ENCODE measurements around the gene ITSN1. TPM values are rescaled to one million over a fixed set of nuclear protein-coding genes. Genes with fewer than 3 reads are reported as not detected.

ITSN1 gene
- total RNA-seq, 1 experiment from 2014 or later, result 50.3 TPM

DNA sequence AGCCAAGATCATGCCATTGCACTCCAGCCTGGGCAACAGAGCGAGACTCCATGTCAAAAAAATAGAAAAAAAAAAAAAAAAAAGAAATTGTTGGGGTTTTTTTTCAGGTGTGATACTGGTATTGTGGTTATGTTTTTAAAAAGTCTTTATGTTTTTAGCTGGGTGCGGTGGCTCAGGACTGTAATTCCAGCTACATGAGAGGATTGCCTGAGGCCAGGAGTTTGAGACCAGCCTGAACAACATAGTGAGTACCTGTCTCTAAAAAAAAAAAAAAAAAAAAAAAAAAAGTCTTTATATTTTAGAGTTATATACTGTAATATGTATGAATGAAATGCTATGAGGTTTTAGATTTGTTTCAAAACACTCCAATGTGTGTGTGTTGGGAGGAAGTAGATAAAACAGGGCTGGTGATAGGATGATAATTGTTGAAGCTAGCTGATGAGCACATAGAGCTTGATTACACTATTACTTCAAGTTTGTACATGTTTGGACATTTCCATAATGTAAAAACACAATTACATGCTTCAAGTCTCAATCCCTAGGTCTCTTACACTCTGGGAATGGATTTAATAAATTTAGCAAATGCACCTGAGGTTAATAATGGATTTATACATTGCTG is 303.5 kb downstream of the ITSN1 start:
- Histone ChIP-seq H3K9me3 (ENCODE audit: control insufficient read depth, insufficient read depth, low read depth, low read length) (peaks cover 3% of the 10 kb centered on the region; the same call in 1 of the 2 replicates), H3K36me3 (ENCODE audit: control insufficient read depth, insufficient read depth, low read length) (no peaks in the 10 kb centered on the region), H3K27ac (ENCODE audit: low read length) (peak overlapping the region; percentile 96), H3K27me3 (ENCODE audit: control insufficient read depth, insufficient read depth, low read length) (no peaks in the 10 kb centered on the region), H3K4me3 (ENCODE audit: low read depth in 2 of 2, low read length in 2 of 2) (no peak overlapping the region), H3K4me1 (ENCODE audit: control insufficient read depth, insufficient read depth, low read length) (peaks cover 20% of the 10 kb centered on the region)
- DNase-seq (ENCODE audit: low read depth, low spot score), result no peak
- intact Hi-C loops (cut with micrococcal nuclease; ENCODE audit: unreplicated experiment) (loop anchor here (10.0 kb wide), 1 partner anchor 129 kb away; the partner anchor contains the start of genes MRPS6 and SLC5A3), in situ Hi-C loops (cut with HindIII; ENCODE audit: low pct_unique_long_range_greater_than_20kb, low sequenced_read_pairs) (no loop called here)
- ATAC-seq, result no peak
- BruUV-seq (replicated peaks), result no TSS peak
- ChIA-PET CTCF (interaction anchor here (0.6 to 0.7 kb wide), 2 partner anchors 35 to 1344 kb away, joined by 6 to 10 read pairs; no protein-coding TSS in a partner anchor), POLR2A (interaction anchor here (0.7 kb wide), 1 partner anchor 71 kb away, joined by 5 read pairs; no protein-coding TSS in a partner anchor)
- TF ChIP-seq, protein P1, sequence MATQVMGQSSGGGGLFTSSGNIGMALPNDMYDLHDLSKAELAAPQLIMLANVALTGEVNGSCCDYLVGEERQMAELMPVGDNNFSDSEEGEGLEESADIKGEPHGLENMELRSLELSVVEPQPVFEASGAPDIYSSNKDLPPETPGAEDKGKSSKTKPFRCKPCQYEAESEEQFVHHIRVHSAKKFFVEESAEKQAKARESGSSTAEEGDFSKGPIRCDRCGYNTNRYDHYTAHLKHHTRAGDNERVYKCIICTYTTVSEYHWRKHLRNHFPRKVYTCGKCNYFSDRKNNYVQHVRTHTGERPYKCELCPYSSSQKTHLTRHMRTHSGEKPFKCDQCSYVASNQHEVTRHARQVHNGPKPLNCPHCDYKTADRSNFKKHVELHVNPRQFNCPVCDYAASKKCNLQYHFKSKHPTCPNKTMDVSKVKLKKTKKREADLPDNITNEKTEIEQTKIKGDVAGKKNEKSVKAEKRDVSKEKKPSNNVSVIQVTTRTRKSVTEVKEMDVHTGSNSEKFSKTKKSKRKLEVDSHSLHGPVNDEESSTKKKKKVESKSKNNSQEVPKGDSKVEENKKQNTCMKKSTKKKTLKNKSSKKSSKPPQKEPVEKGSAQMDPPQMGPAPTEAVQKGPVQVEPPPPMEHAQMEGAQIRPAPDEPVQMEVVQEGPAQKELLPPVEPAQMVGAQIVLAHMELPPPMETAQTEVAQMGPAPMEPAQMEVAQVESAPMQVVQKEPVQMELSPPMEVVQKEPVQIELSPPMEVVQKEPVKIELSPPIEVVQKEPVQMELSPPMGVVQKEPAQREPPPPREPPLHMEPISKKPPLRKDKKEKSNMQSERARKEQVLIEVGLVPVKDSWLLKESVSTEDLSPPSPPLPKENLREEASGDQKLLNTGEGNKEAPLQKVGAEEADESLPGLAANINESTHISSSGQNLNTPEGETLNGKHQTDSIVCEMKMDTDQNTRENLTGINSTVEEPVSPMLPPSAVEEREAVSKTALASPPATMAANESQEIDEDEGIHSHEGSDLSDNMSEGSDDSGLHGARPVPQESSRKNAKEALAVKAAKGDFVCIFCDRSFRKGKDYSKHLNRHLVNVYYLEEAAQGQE (IDR thresholded peaks at IDR 0.05; ENCODE audit: insufficient read depth in 1 of 2, low read depth in 2 of 2, low read length in 1 of 2), result no peak
- no peak for TF ChIP-seq POLR2AphosphoS5 (IDR thresholded peaks at IDR 0.05; ENCODE audit: low read depth, low read length)
- TF ChIP-seq TCF7L2 (IDR thresholded peaks at IDR 0.05; ENCODE audit: low read depth, low read length), result no peak
- no peak for TF ChIP-seq SIN3A (IDR thresholded peaks at IDR 0.05; ENCODE audit: borderline replicate concordance, insufficient read depth, low read depth, low read length)
- no peak for TF ChIP-seq CTCF (IDR thresholded peaks at IDR 0.05)

GRCh38 chr21:33947451-33948095 is 305.3 kb downstream of the ITSN1 start:
- in situ Hi-C loops (cut with HindIII; ENCODE audit: low pct_unique_long_range_greater_than_20kb, low sequenced_read_pairs) (no loop called here), intact Hi-C loops (cut with micrococcal nuclease; ENCODE audit: unreplicated experiment) (loop anchor here (10.0 kb wide), 1 partner anchor 127 kb away; the partner anchor contains the start of genes MRPS6 and SLC5A3)
- ChIA-PET CTCF (interaction anchor here (1.4 kb wide), 1 partner anchor 23 kb away, joined by 4 read pairs; no protein-coding TSS in a partner anchor), POLR2A (interaction anchor here (0.6 to 1.0 kb wide), 7 partner anchors 10 to 130 kb away, joined by 3 to 6 read pairs (median 4); no protein-coding TSS in a partner anchor)
- BruUV-seq (replicated peaks), result no TSS peak
- DNase-seq (ENCODE audit: low read depth, low spot score), result peak; percentile 73
- ATAC-seq, result peak; percentile 97
- H3K4me1 ChIP-seq (ENCODE audit: control insufficient read depth, insufficient read depth, low read length), result peaks cover 20% of the 10 kb centered on the region
- no peaks in the 10 kb centered on the region for H3K27me3 ChIP-seq (ENCODE audit: control insufficient read depth, insufficient read depth, low read length)
- peak overlapping the region; percentile 21 to 52 for H3K4me3 ChIP-seq (ENCODE audit: low read depth in 2 of 2, low read length in 2 of 2)
- peak overlapping the region; percentile 96 for H3K27ac ChIP-seq (ENCODE audit: low read length)
- peaks cover 3% of the 10 kb centered on the region; the same call in 1 of the 2 replicates for H3K9me3 ChIP-seq (ENCODE audit: control insufficient read depth, insufficient read depth, low read depth, low read length)
- no peaks in the 10 kb centered on the region for H3K36me3 ChIP-seq (ENCODE audit: control insufficient read depth, insufficient read depth, low read length)
- peak; percentile 83; the same call in 1 of the 2 replicates for TF ChIP-seq TCF7L2 (IDR thresholded peaks at IDR 0.05; ENCODE audit: low read depth, low read length)
- no peak for TF ChIP-seq CTCF (IDR thresholded peaks at IDR 0.05)
- 0 out of 2 replicates have a peak, but pooled peaks have one; percentile 55 for TF ChIP-seq SIN3A (IDR thresholded peaks at IDR 0.05; ENCODE audit: borderline replicate concordance, insufficient read depth, low read depth, low read length)
- peak; percentile 17; the same call in 1 of the 2 replicates for TF ChIP-seq POLR2AphosphoS5 (IDR thresholded peaks at IDR 0.05; ENCODE audit: low read depth, low read length)
- TF ChIP-seq, protein P1 (IDR thresholded peaks at IDR 0.05; ENCODE audit: insufficient read depth in 1 of 2, low read depth in 2 of 2, low read length in 1 of 2), result peak in 1 of 2 experiments; percentile 22; a peak in 1 of 4 replicates
